ENCODE results near the gene ASB1. TPM values are rescaled to one million over a fixed set of nuclear protein-coding genes. Genes with fewer than 3 reads are reported as not detected.

ASB1 gene
- total and polyA plus RNA-seq, 10 of the 15 experiments (the other 5 are each of a cell fraction or from before 2014, with no cell fraction given), result 5.2 to 31.2 (median 25.8) TPM

DNA sequence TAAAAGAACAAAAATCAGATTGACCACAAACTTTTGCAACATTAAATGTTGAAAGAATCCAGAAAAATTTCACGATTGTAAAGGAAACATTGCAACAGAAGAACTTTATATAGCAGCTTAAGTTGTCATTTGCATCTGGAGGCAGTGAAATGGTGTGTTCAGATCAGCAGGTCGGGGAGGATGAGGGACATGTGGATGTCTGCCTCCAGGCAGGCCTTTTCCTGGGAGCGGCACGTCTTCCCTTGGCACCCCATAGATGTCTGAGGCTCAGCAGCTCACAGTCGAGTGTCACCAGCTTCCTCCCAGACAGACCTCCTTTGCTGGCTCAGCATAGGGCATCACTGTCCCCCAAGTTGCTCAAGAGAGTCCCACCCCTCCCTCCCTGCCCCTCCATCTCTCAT, 44.3 kb upstream of the ASB1 start:
- ChIA-PET SMC1A (ENCODE audit: uncharacterized antibody, unreplicated experiment) (no interaction called here), RAD21 (ENCODE audit: unreplicated experiment) (no interaction called here), CTCF (no interaction called here), POLR2A (no interaction called here)
- peaks cover 3% of the 10 kb centered on the region; the same call in 1 of the 2 replicates for H3K4me1 ChIP-seq (ENCODE audit: control insufficient read depth, insufficient read depth, low read length)
- ATAC-seq (no peak), FAIRE-seq (no peak), DNase-seq (ENCODE audit: low read depth, low spot score) (no peak)
- TF ChIP-seq PML (IDR thresholded peaks at IDR 0.05; ENCODE audit: low read length), result no peak
- no peak for TF ChIP-seq HDGF (IDR thresholded peaks at IDR 0.05)
- no peak for TF ChIP-seq IRF4 (IDR thresholded peaks at IDR 0.05; ENCODE audit: low read depth, low read length)
- no peak for TF ChIP-seq BACH1 (IDR thresholded peaks at IDR 0.05; ENCODE audit: borderline replicate concordance)
- TF ChIP-seq STAT1 (conservative IDR thresholded peaks at IDR 0.05), result no peak
- no peak for TF ChIP-seq IRF3 (IDR thresholded peaks at IDR 0.05)
- no peak for TF ChIP-seq TAF1 (IDR thresholded peaks at IDR 0.05; ENCODE audit: borderline replicate concordance, low read depth, low read length)
- no peak for TF ChIP-seq IKZF1 (conservative IDR thresholded peaks at IDR 0.05)
- TF ChIP-seq EP300 (IDR thresholded peaks at IDR 0.05; ENCODE audit: borderline replicate concordance in 1 of 2, control insufficient read depth in 1 of 2, low read depth in 2 of 2, low read length in 2 of 2), result no peak
- TF ChIP-seq TBL1XR1 (IDR thresholded peaks at IDR 0.05; ENCODE audit: low read depth, low read length), result no peak
- no peak for TF ChIP-seq CTCF (IDR thresholded peaks at IDR 0.05 in 2 of 3, conservative IDR thresholded peaks at IDR 0.05 in 1 of 3; ENCODE audit: control insufficient read depth in 2 of 3, extremely low read depth in 1 of 3, insufficient read depth in 1 of 3, low read depth in 3 of 3, low read length in 3 of 3)
- no peak for TF ChIP-seq ESRRA (IDR thresholded peaks at IDR 0.05; ENCODE audit: low read length)
- no peak for TF ChIP-seq WRNIP1 (IDR thresholded peaks at IDR 0.05; ENCODE audit: borderline replicate concordance, low read depth, low read length)
- no peak for TF ChIP-seq IKZF2 (IDR thresholded peaks at IDR 0.05)
- TF ChIP-seq ZNF384 (IDR thresholded peaks at IDR 0.05; ENCODE audit: borderline replicate concordance, low read depth, low read length), result no peak
- no peak overlapping the region for H3K4me3 ChIP-seq
- H3K79me2 ChIP-seq (ENCODE audit: control insufficient read depth, insufficient read depth, low read length), result no peaks in the 10 kb centered on the region
- intact Hi-C loops (cut with micrococcal nuclease; ENCODE audit: unreplicated experiment) (no loop called here), in situ Hi-C loops (cut with MboI) (no loop called here)
- 41% methylated on average over 5 of the region's 5 CpGs for WGBS (ENCODE audit: insufficient coverage, insufficient replicate concordance, low lambda C conversion rate, missing lambda C conversion rate)
- H3K27me3 ChIP-seq (replicated peaks in 1 of 2; ENCODE audit: control insufficient read depth in 2 of 2, insufficient read depth in 2 of 2, low read length in 1 of 2), result no peaks in the 10 kb centered on the region
- H3K27ac ChIP-seq (ENCODE audit: control insufficient read depth, insufficient read depth), result no peak overlapping the region
- H3K9ac ChIP-seq (ENCODE audit: control insufficient read depth, insufficient read depth, low read length), result no peak overlapping the region
- no peaks in the 10 kb centered on the region for H3K36me3 ChIP-seq (ENCODE audit: control insufficient read depth in 2 of 2, insufficient read depth in 2 of 2, low read length in 1 of 2)
- no TSS peak for BruUV-seq (replicated peaks)
- no peaks in the 10 kb centered on the region for H3K9me3 ChIP-seq (replicated peaks; ENCODE audit: control insufficient read depth, insufficient read depth, low read length)
- no peak overlapping the region for H3K4me2 ChIP-seq (ENCODE audit: control insufficient read depth, insufficient read depth)
- H2AFZ ChIP-seq (ENCODE audit: control insufficient read depth, low read depth, low read length), result no peak overlapping the region
- H4K20me1 ChIP-seq (ENCODE audit: control insufficient read depth, insufficient read depth), result no peaks in the 10 kb centered on the region

Measured in GM12878 (cell line).